HepG2 (cell line): ENCODE data around the gene ABHD4. TPM values are rescaled to one million over a fixed set of nuclear protein-coding genes. Genes with fewer than 3 reads are reported as not detected.

Experiments
- ATF3 ChIP-seq: sonication (generic); formaldehyde crosslinking; IDR thresholded peaks from 2 replicates; pipeline ENCODE4 v1.4.0; 2020; ENCODE audit warnings: missing genetic modification reagents
- CEBPB ChIP-seq: IDR thresholded peaks from 2 replicates; pipeline ENCODE4 v1.6.1; 2011; ENCODE audit warnings: low read depth, low read length, improper control_type of control experiment, borderline replicate concordance
- GFI1 ChIP-seq: sonication (generic); formaldehyde crosslinking; IDR thresholded peaks from 2 replicates; pipeline ENCODE4 v1.5.0; 2020; ENCODE audit warnings: missing genetic modification reagents, mild to moderate bottlenecking, borderline replicate concordance
- KAT7 ChIP-seq: IDR thresholded peaks from 2 replicates; pipeline ENCODE4 v1.6.1; 2018; ENCODE audit warnings: borderline replicate concordance, missing compliant biosample characterization
- MXD1 ChIP-seq: sonication (generic); formaldehyde crosslinking; IDR thresholded peaks from 2 replicates; pipeline ENCODE4 v1.4.0; 2020; ENCODE audit warnings: mild to moderate bottlenecking, missing genetic modification reagents
- REL ChIP-seq: sonication (generic); formaldehyde crosslinking; conservative IDR thresholded peaks from 2 replicates; pipeline ENCODE4 v1.8.0; 2022; ENCODE audit warnings: mild to moderate bottlenecking, missing genetic modification reagents, moderate library complexity
- ZBED4 ChIP-seq: sonication (generic); formaldehyde crosslinking; IDR thresholded peaks from 2 replicates; pipeline ENCODE4 v1.4.0; 2020; ENCODE audit warnings: missing genetic modification reagents, borderline replicate concordance
- ZBTB8A ChIP-seq: sonication (generic); formaldehyde crosslinking; IDR thresholded peaks from 2 replicates; pipeline ENCODE4 v1.4.0; 2020; ENCODE audit warnings: mild to moderate bottlenecking, low read depth, missing genetic modification reagents, borderline replicate concordance
- ZEB1 ChIP-seq: IDR thresholded peaks from 2 replicates; pipeline ENCODE4 v1.6.1; 2012; ENCODE audit warnings: mild to moderate bottlenecking, low read depth, inconsistent platforms; ENCODE audit not compliant: insufficient replicate concordance
- ZNF205 ChIP-seq: IDR thresholded peaks from 2 replicates; pipeline ENCODE4 v1.6.1; 2018; ENCODE audit warnings: missing biosample characterization, missing genetic modification reagents
- ZNF335 ChIP-seq: sonication (generic); formaldehyde crosslinking; IDR thresholded peaks from 2 replicates; pipeline ENCODE4 v1.4.0; 2020; ENCODE audit warnings: missing genetic modification reagents
- ZNF652 ChIP-seq: IDR thresholded peaks from 2 replicates; pipeline ENCODE4 v1.6.1; 2016; ENCODE audit warnings: low read depth, borderline replicate concordance
- ZNF775 ChIP-seq: sonication (generic); formaldehyde crosslinking; IDR thresholded peaks from 2 replicates; pipeline ENCODE4 v1.4.0; 2020; ENCODE audit warnings: missing genetic modification reagents, mild to moderate bottlenecking, moderate library complexity, borderline replicate concordance
- ZNF788 ChIP-seq: sonication (generic); formaldehyde crosslinking; IDR thresholded peaks from 2 replicates; pipeline ENCODE4 v1.5.0; 2020; ENCODE audit warnings: mild to moderate bottlenecking, missing genetic modification reagents, borderline replicate concordance
- ZNF816 ChIP-seq: sonication (generic); formaldehyde crosslinking; IDR thresholded peaks from 2 replicates; pipeline ENCODE4 v1.8.0; 2022; ENCODE audit warnings: missing genetic modification reagents, mild to moderate bottlenecking, borderline replicate concordance
- polyA plus RNA-seq, 8 experiments: library from polyadenylated mRNA; depleted of rRNA in 3 of 8; stranded (reverse) in 7 of 8; unstranded in 1 of 8; fragments of >200 nt; fragmentation: Illumina TruSeq in 4 of 8; extraction: Trizol in 4 of 8; gene quantifications; 2 replicates each; pipeline versions ENCODE4 v1.2.1 to v1.2.3, GENCODE V29; 2011 to 2016; ENCODE audit warnings: low read depth in 4 of 8, missing spikeins in 1 of 8, mixed read lengths in 1 of 8; ENCODE audit not compliant: insufficient read depth in 1 of 8
- total RNA-seq, 5 experiments: library from RNA; depleted of rRNA; stranded (reverse); fragments of >200 nt; fragmentation: Illumina TruSeq; extraction: Trizol; gene quantifications; 2 replicates each; pipeline ENCODE4 v1.2.3, GENCODE V29; 2016; ENCODE audit warnings: low read depth in 1 of 5
- TF ChIP-seq, protein P1 (sequence below): sonication (generic); formaldehyde crosslinking; IDR thresholded peaks from 2 replicates; pipeline ENCODE4 v1.4.0; 2020; ENCODE audit warnings: mild to moderate bottlenecking, missing genetic modification reagents, borderline replicate concordance
- TF ChIP-seq, protein P2 (sequence below): sonication (generic); formaldehyde crosslinking; IDR thresholded peaks from 2 replicates; pipeline ENCODE4 v1.4.0; 2020; ENCODE audit warnings: missing genetic modification reagents

ABHD4 gene
- total and polyA plus RNA-seq, 2 of the 13 experiments (the other 11 are each of a cell fraction or from before 2014, with no cell fraction given): 16.1 to 47.5 TPM

- TF ChIP-seq MXD1 (CRISPR knock-in tag) (no peak), ZBTB8A (CRISPR knock-in tag) (no peak), ZNF775 (CRISPR knock-in tag) (no peak), ZEB1 (no peak), ZNF205 (CRISPR knock-in tag) (0 out of 2 replicates have a peak, but pooled peaks have one; percentile 2), ATF3 (CRISPR knock-in tag) (0 out of 2 replicates have a peak, but pooled peaks have one; percentile 32), REL (CRISPR knock-in tag) (no peak), ZNF652 (CRISPR knock-in tag) (no peak), ZNF816 (CRISPR knock-in tag) (0 out of 2 replicates have a peak, but pooled peaks have one; percentile 87), ZBED4 (CRISPR knock-in tag) (peak; percentile 73; the same call in 1 of the 2 replicates), CEBPB (no peak), GFI1 (CRISPR knock-in tag) (no peak; the same call in 1 of the 2 replicates), ZNF335 (CRISPR knock-in tag) (no peak; the same call in 1 of the 2 replicates), KAT7 (CRISPR knock-in tag) (0 out of 2 replicates have a peak, but pooled peaks have one; percentile 35), ZNF788 (no peak)
- TF ChIP-seq, protein P1, sequence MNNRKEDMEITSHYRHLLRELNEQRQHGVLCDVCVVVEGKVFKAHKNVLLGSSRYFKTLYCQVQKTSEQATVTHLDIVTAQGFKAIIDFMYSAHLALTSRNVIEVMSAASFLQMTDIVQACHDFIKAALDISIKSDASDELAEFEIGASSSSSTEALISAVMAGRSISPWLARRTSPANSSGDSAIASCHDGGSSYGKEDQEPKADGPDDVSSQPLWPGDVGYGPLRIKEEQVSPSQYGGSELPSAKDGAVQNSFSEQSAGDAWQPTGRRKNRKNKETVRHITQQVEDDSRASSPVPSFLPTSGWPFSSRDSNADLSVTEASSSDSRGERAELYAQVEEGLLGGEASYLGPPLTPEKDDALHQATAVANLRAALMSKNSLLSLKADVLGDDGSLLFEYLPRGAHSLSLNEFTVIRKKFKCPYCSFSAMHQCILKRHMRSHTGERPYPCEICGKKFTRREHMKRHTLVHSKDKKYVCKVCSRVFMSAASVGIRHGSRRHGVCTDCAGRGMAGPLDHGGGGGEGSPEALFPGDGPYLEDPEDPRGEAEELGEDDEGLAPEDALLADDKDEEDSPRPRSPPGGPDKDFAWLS (CRISPR knock-in tag): no peak; the same call in 1 of the 2 replicates
- TF ChIP-seq, protein P2, sequence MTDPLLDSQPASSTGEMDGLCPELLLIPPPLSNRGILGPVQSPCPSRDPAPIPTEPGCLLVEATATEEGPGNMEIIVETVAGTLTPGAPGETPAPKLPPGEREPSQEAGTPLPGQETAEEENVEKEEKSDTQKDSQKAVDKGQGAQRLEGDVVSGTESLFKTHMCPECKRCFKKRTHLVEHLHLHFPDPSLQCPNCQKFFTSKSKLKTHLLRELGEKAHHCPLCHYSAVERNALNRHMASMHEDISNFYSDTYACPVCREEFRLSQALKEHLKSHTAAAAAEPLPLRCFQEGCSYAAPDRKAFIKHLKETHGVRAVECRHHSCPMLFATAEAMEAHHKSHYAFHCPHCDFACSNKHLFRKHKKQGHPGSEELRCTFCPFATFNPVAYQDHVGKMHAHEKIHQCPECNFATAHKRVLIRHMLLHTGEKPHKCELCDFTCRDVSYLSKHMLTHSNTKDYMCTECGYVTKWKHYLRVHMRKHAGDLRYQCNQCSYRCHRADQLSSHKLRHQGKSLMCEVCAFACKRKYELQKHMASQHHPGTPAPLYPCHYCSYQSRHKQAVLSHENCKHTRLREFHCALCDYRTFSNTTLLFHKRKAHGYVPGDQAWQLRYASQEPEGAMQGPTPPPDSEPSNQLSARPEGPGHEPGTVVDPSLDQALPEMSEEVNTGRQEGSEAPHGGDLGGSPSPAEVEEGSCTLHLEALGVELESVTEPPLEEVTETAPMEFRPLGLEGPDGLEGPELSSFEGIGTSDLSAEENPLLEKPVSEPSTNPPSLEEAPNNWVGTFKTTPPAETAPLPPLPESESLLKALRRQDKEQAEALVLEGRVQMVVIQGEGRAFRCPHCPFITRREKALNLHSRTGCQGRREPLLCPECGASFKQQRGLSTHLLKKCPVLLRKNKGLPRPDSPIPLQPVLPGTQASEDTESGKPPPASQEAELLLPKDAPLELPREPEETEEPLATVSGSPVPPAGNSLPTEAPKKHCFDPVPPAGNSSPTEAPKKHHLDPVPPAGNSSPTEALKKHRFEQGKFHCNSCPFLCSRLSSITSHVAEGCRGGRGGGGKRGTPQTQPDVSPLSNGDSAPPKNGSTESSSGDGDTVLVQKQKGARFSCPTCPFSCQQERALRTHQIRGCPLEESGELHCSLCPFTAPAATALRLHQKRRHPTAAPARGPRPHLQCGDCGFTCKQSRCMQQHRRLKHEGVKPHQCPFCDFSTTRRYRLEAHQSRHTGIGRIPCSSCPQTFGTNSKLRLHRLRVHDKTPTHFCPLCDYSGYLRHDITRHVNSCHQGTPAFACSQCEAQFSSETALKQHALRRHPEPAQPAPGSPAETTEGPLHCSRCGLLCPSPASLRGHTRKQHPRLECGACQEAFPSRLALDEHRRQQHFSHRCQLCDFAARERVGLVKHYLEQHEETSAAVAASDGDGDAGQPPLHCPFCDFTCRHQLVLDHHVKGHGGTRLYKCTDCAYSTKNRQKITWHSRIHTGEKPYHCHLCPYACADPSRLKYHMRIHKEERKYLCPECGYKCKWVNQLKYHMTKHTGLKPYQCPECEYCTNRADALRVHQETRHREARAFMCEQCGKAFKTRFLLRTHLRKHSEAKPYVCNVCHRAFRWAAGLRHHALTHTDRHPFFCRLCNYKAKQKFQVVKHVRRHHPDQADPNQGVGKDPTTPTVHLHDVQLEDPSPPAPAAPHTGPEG (CRISPR knock-in tag): peak; percentile 26; the same call in 1 of the 2 replicates
These were observed 770 bp downstream of the ABHD4 start (continued) for GRCh38 chr14:22598896-22599244.
